HG03135 (cell line): ENCODE data around the gene CORO2A.
"Not testable (repeated sequence)": the region's sequence is repeated elsewhere in the genome, so short reads cannot be mapped to it uniquely, and the experiment has no call there.

Source experiments
- ATAC-seq: cut with Tn5 transposase; IDR thresholded peaks from one replicate; pipeline ENCODE4 v1.9.1; 2021; ENCODE audit warnings: mild to moderate bottlenecking, moderate library complexity; ENCODE audit not compliant: unreplicated experiment

The CORO2A gene

GRCh38 chr9:98117984-98118639 is 74.3 kb downstream of the CORO2A start:
- ATAC-seq = peak; percentile 42

- not testable (repeated sequence) for ATAC-seq
Observed at GRCh38 chr9:98117097-98117496, 75.3 kb downstream of the CORO2A start.

GRCh38 chr9:98109052-98109451 is 83.4 kb downstream of the CORO2A start:
- ATAC-seq = no peak

GRCh38 chr9:98108531-98109031 is 83.9 kb downstream of the CORO2A start:
- ATAC-seq = peak; percentile 72

- ATAC-seq = no peak
Observed at GRCh38 chr9:98107926-98108325, 84.5 kb downstream of the CORO2A start.

GRCh38 chr9:98105006-98105405 is 87.4 kb downstream of the CORO2A start:
- ATAC-seq = no peak

- ATAC-seq = no peak
Observed at GRCh38 chr9:98104445-98104881, 88.0 kb downstream of the CORO2A start.

GRCh38 chr9:98101868-98102273 is 90.6 kb downstream of the CORO2A start:
- peak; percentile 97 for ATAC-seq

- no peak for ATAC-seq
Observed at GRCh38 chr9:98101416-98101815, 91.0 kb downstream of the CORO2A start.

- ATAC-seq = no peak
Observed at GRCh38 chr9:98100456-98100855, 92.0 kb downstream of the CORO2A start.

- ATAC-seq = no peak
Observed at GRCh38 chr9:98099898-98100297, 92.5 kb downstream of the CORO2A start.

- no peak for ATAC-seq
Observed at GRCh38 chr9:98099346-98099745, 93.1 kb downstream of the CORO2A start.

GRCh38 chr9:98097836-98098235 is 94.6 kb downstream of the CORO2A start:
- no peak for ATAC-seq

- no peak for ATAC-seq
Observed at GRCh38 chr9:98096091-98096490, 96.3 kb downstream of the CORO2A start.

- ATAC-seq = no peak
Observed at GRCh38 chr9:98095401-98095800, 97.0 kb downstream of the CORO2A start.

- ATAC-seq = no peak
Observed at GRCh38 chr9:98094851-98095250, 97.6 kb downstream of the CORO2A start.

- ATAC-seq = no peak
Observed at GRCh38 chr9:98094316-98094715, 98.1 kb downstream of the CORO2A start.

GRCh38 chr9:98092613-98092931 is 99.9 kb downstream of the CORO2A start:
- ATAC-seq = no peak

- no peak for ATAC-seq
Observed at GRCh38 chr9:98091735-98092612, 100.5 kb downstream of the CORO2A start.

GRCh38 chr9:98090674-98091073 is 101.8 kb downstream of the CORO2A start:
- not testable (repeated sequence) for ATAC-seq

- no peak for ATAC-seq
Observed at GRCh38 chr9:98087420-98088354, 104.8 kb downstream of the CORO2A start.
